OCI-LY7 (cell line): ENCODE results near the gene KLC1. TPM values are rescaled to one million over a fixed set of nuclear protein-coding genes. Genes with fewer than 3 reads are reported as not detected.

ENCODE experiments used
- BruUV-seq: library from RNA; stranded (reverse); fragments of 400-500 nt; replicated peaks from 2 replicates; lab custom pipeline; 2021; lab: Mats Ljungman, UMichigan
- CTCF ChIA-PET: fragments of 300-600 bp; sonication (Branson Sonifier 250); formaldehyde crosslinking; loops from one replicate; lab custom pipeline; 2022; ENCODE audit warnings: antibody characterized with exemption; ENCODE audit not compliant: unreplicated experiment; lab: Charles Lee
- POLR2A ChIA-PET: fragments of 300-600 bp; sonication (Branson Sonifier 250); formaldehyde crosslinking; loops from one replicate; lab custom pipeline; 2022; ENCODE audit warnings: antibody characterized with exemption; lab: Charles Lee
- DNase-seq: peaks from one replicate; pipeline ENCODE4 v3.0.0-alpha.2; 2015; ENCODE audit warnings: low spot score
- H2AFZ ChIP-seq: fragments of 200-600 bp; sonication (generic), shearing (Covaris generic); 2 replicates; pipeline ENCODE4 v1.6.1; 2014; ENCODE audit warnings: mild to moderate bottlenecking, antibody characterized with exemption, low read length, moderate library complexity
- H3K27ac ChIP-seq: fragments of 200-600 bp; sonication (generic); 2 replicates; pipeline ENCODE4 v1.5.1; 2014; ENCODE audit warnings: mixed run types, low read depth, mild to moderate bottlenecking, moderate library complexity, low read length, inconsistent platforms; ENCODE audit not compliant: poor library complexity, severe bottlenecking
- H3K36me3 ChIP-seq: fragments of 200-600 bp; sonication (generic); 2 replicates; pipeline ENCODE4 v1.6.1; 2014; ENCODE audit warnings: mild to moderate bottlenecking, antibody characterized with exemption, low read length, moderate library complexity, mixed read lengths; ENCODE audit not compliant: insufficient read depth
- H3K4me1 ChIP-seq: fragments of 200-600 bp; sonication (generic); 2 replicates; pipeline ENCODE4 v1.5.1; 2014; ENCODE audit warnings: mild to moderate bottlenecking, low read length; ENCODE audit not compliant: insufficient read depth, poor library complexity, severe bottlenecking
- H3K4me2 ChIP-seq: fragments of 200-600 bp; sonication (generic); 2 replicates; pipeline ENCODE4 v1.6.1; 2014; ENCODE audit warnings: mild to moderate bottlenecking, low read length
- H3K4me3 ChIP-seq: fragments of 200-600 bp; sonication (generic); 2 replicates; pipeline ENCODE4 v1.5.1; 2014; ENCODE audit warnings: mild to moderate bottlenecking, low read depth, low read length; ENCODE audit not compliant: poor library complexity, severe bottlenecking
- H3K79me2 ChIP-seq: fragments of 200-600 bp; sonication (generic); 2 replicates; pipeline ENCODE4 v1.6.1; 2016; ENCODE audit warnings: low read depth, mild to moderate bottlenecking, low read length, moderate library complexity, mixed read lengths; ENCODE audit not compliant: insufficient read depth
- H3K9me2 ChIP-seq: fragments of 200-600 bp; sonication (generic); 2 replicates; pipeline ENCODE4 v1.6.1; 2016; ENCODE audit warnings: mild to moderate bottlenecking, low read length, mixed read lengths; ENCODE audit not compliant: insufficient read depth
- H3K9me3 ChIP-seq: fragments of 200-600 bp; sonication (generic); 2 replicates; pipeline ENCODE4 v1.6.1; 2014; ENCODE audit warnings: mild to moderate bottlenecking, mixed run types, low read length, mixed read lengths
- H4K20me1 ChIP-seq: fragments of 200-600 bp; sonication (generic); 2 replicates; pipeline ENCODE4 v1.6.1; 2014; ENCODE audit warnings: mild to moderate bottlenecking, antibody characterized with exemption, low read length, moderate library complexity, mixed read lengths; ENCODE audit not compliant: insufficient read depth
- CTCF ChIP-seq: fragments of 200-600 bp; sonication (generic); conservative IDR thresholded peaks from 2 replicates; pipeline ENCODE4 v1.5.1; 2014; ENCODE audit warnings: mild to moderate bottlenecking, antibody characterized with exemption, low read length, moderate library complexity, mixed read lengths
- EZH2phosphoT487 ChIP-seq: fragments of 200-600 bp; sonication (generic); IDR thresholded peaks from 2 replicates; pipeline ENCODE4 v1.6.1; 2018; ENCODE audit warnings: low read depth, borderline replicate concordance, mild to moderate bottlenecking, mixed run types, antibody characterized with exemption, low read length, moderate library complexity, mixed read lengths
- intact Hi-C: fragments of 100-400 bp; cut with micrococcal nuclease; formaldehyde crosslinking; loops from one replicate; pipeline ENCODE4 v1.10.0; 2022; ENCODE audit not compliant: unreplicated experiment
- total RNA-seq, 2 experiments: library from RNA; depleted of rRNA in 1 of 2; stranded (reverse); fragments of >200 nt in 1 of 2; shearing (Covaris generic) in 1 of 2; gene quantifications; 2 replicates each; pipeline ENCODE4 v1.2.3, GENCODE V29; 2014 to 2022

The KLC1 gene
- total RNA-seq, 2 experiments from 2014 or later: 147 to 157 TPM

- DNase-seq: no peak
- H3K4me1 ChIP-seq: no peaks in the 10 kb centered on the region
- no peak for TF ChIP-seq EZH2phosphoT487
- no peak for TF ChIP-seq CTCF
- no peaks in the 10 kb centered on the region for H4K20me1 ChIP-seq
- CTCF ChIA-PET: no interaction called here
- H3K4me2 ChIP-seq: no peak overlapping the region
- no TSS peak for BruUV-seq
- H3K27ac ChIP-seq: no peak overlapping the region
- no peak overlapping the region for H3K4me3 ChIP-seq
- POLR2A ChIA-PET: interaction anchor here (0.6 kb wide), 1 partner anchor 53 kb away, joined by 3 read pairs; no protein-coding TSS in a partner anchor
- no peak overlapping the region for H2AFZ ChIP-seq
- H3K36me3 ChIP-seq: peaks cover 34% of the 10 kb centered on the region
- no peaks in the 10 kb centered on the region for H3K9me2 ChIP-seq
- intact Hi-C loops: no loop called here
- H3K79me2 ChIP-seq: no peaks in the 10 kb centered on the region
- no peaks in the 10 kb centered on the region for H3K9me3 ChIP-seq
These were observed 104.0 kb downstream of the KLC1 start for GRCh38 chr14:103732868-103733620.

GRCh38 chr14:103733651-103734050 is 104.6 kb downstream of the KLC1 start:
- peaks cover 32% of the 10 kb centered on the region for H3K36me3 ChIP-seq
- DNase-seq: no peak
- no peak overlapping the region for H3K27ac ChIP-seq
- H3K9me3 ChIP-seq: no peaks in the 10 kb centered on the region
- no peaks in the 10 kb centered on the region for H3K9me2 ChIP-seq
- ChIA-PET CTCF (interaction anchor here (0.6 kb wide), 1 partner anchor 52 kb away, joined by 3 read pairs; no protein-coding TSS in a partner anchor), POLR2A (no interaction called here)
- no peaks in the 10 kb centered on the region for H3K79me2 ChIP-seq
- no TSS peak for BruUV-seq
- no peaks in the 10 kb centered on the region for H4K20me1 ChIP-seq
- no peak overlapping the region for H2AFZ ChIP-seq
- H3K4me2 ChIP-seq: no peak overlapping the region
- no peak overlapping the region for H3K4me3 ChIP-seq
- TF ChIP-seq CTCF (no peak), EZH2phosphoT487 (no peak)
- intact Hi-C loops: no loop called here
- H3K4me1 ChIP-seq: no peaks in the 10 kb centered on the region
